SH-SY5Y (cell line): ENCODE measurements around the gene ADAM23.

Source experiments
- GATA2 ChIP-seq: IDR thresholded peaks from 2 replicates; pipeline ENCODE4 v1.6.1; 2011; ENCODE audit warnings: mild to moderate bottlenecking, low read depth, low read length
- GATA3 ChIP-seq: IDR thresholded peaks from 2 replicates; pipeline ENCODE4 v1.6.1; 2011; ENCODE audit warnings: low read depth, mild to moderate bottlenecking, low read length, moderate library complexity

DNA sequence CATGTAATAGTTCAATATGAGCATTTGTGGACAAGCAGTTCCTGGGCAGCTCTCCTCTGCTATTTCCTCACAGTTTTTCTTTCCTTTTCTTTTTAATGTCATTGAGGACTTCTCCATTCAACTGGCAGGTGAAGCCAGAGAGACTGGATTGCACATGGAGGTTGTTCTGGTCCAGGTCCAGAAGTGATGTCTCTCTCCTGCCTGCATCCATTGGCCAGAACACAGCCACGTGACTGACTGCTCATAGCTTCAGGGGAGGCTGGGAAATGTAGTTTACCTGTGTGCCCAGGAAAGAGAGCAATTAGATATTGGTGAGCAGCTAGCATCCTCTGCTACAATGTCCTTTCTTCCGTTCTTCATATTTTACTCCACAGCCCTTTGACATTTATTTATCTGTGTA lies 20.2 kb upstream of the ADAM23 start:
- TF ChIP-seq GATA3 (no peak), GATA2 (no peak)
